Transverse colon (tissue), 3 donors: ENCODE results near the gene ANXA5.

Source experiments
- EP300 ChIP-seq: sonication (generic); formaldehyde crosslinking; IDR thresholded peaks from one replicate; pipeline ENCODE4 v1.6.1; 2017; ENCODE audit warnings: antibody characterized with exemption, low read depth
- POLR2A ChIP-seq: fragments of 450-650 bp; IDR thresholded peaks from one replicate; pipeline ENCODE4 v1.6.1; 2016; ENCODE audit warnings: antibody characterized with exemption, mild to moderate bottlenecking, moderate library complexity
- TF ChIP-seq, protein P1 (sequence below), 5 experiments: fragments of 200-600 bp in 3 of 5; fragments of 450-650 bp in 2 of 5; sonication (generic) in 3 of 5; IDR thresholded peaks; 1 replicate in 2 of 5; 2 replicates in 3 of 5; pipeline ENCODE4 v1.5.1; 2016 to 2017; ENCODE audit warnings: antibody characterized with exemption in 5 of 5, inconsistent platforms in 3 of 5, mild to moderate bottlenecking in 2 of 5, moderate library complexity in 1 of 5

DNA sequence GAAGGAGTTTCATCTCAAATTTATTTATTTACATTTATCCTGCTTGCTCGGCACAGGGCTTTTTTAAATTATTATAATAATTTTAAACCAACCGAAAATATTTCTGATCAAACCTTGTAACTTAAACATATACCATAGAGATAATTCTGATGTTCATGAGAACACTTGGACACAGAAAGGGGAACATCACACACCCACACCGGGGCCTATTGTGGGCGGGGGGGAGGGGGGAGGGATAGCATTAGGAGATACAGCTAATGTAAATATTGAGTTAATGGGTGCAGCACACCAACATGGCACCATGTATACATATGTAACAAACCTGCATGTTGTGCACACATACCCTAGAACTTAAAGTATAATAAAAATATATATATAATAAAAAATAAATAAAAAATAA lies 2.9 kb downstream of the ANXA5 start:
- TF ChIP-seq, protein P1, sequence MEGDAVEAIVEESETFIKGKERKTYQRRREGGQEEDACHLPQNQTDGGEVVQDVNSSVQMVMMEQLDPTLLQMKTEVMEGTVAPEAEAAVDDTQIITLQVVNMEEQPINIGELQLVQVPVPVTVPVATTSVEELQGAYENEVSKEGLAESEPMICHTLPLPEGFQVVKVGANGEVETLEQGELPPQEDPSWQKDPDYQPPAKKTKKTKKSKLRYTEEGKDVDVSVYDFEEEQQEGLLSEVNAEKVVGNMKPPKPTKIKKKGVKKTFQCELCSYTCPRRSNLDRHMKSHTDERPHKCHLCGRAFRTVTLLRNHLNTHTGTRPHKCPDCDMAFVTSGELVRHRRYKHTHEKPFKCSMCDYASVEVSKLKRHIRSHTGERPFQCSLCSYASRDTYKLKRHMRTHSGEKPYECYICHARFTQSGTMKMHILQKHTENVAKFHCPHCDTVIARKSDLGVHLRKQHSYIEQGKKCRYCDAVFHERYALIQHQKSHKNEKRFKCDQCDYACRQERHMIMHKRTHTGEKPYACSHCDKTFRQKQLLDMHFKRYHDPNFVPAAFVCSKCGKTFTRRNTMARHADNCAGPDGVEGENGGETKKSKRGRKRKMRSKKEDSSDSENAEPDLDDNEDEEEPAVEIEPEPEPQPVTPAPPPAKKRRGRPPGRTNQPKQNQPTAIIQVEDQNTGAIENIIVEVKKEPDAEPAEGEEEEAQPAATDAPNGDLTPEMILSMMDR (IDR thresholded peaks at IDR 0.05) = no peak
- no peak for TF ChIP-seq POLR2A
- no peak for TF ChIP-seq EP300
